Measurements from ENCODE around the gene OR5K3. TPM values are rescaled to one million over a fixed set of nuclear protein-coding genes. Genes with fewer than 3 reads are reported as not detected.
"Not testable (repeated sequence)": the region's sequence is repeated elsewhere in the genome, so short reads cannot be mapped to it uniquely, and the experiment has no call there.

The OR5K3 gene
- total RNA-seq, 2 experiments from 2014 or later = not detected

DNA sequence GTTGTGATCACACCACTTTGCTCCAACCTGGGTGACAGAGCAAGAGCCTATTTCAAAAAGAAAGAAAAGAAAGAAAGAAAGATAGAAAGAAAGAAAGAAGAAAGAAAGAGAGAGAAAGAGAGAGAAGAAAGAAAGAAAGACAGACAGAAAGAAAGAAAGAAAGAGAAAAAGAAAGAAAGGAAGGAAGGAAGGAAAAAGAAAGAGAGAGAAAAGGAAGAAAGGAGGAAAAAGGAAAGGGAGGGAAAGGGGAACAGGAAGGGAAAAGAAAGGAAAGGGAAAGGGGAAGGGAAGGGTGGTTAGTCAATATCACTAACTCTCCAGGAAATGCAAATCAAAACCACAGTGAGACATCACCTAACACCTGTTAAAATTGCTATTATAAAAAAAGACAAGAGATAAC is 18.6 kb upstream of the OR5K3 start:
- H3K27me3 Mint-ChIP-seq = peaks cover 1% of the 10 kb centered on the region
- no peak overlapping the region for H3K4me3 Mint-ChIP-seq
- DNase-seq = no peak
- no peaks in the 10 kb centered on the region for H3K36me3 Mint-ChIP-seq (ENCODE audit: low read depth)
- intact Hi-C loops (cut with DNase I, micrococcal nuclease) = no loop called here
- no peak for ATAC-seq
- H3K9me3 Mint-ChIP-seq (ENCODE audit: low read depth) = no peaks in the 10 kb centered on the region
- H3K4me1 Mint-ChIP-seq = peaks cover 2% of the 10 kb centered on the region
- H3K27ac Mint-ChIP-seq = no peak overlapping the region
- CTCF ChIA-PET = no interaction called here
- POLR2A ChIA-PET = no interaction called here

DNA sequence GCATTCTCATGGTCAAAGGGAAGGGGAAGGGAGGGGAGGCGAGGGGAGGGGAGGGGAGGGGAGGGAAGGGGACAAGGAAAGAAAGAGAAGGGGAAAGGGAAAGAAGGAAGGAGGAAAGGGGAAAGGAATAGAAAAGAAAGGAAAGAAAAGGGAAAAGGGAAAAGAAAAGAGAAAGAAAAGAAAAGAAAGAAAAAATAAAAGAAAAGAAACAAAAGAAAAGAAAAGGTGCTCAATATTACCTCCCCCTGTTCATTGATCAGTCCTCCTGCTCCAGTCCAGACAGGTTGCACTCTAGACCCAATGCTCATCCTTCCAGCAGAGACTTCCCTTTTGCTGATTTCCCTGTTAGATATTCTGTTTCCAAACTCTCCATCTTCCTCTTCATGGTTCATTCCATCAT is 18.0 kb upstream of the OR5K3 start:
- peaks cover 2% of the 10 kb centered on the region for H3K4me1 Mint-ChIP-seq
- intact Hi-C loops (cut with DNase I, micrococcal nuclease) = no loop called here
- H3K4me3 Mint-ChIP-seq = no peak overlapping the region
- no peak overlapping the region for H3K27ac Mint-ChIP-seq
- H3K36me3 Mint-ChIP-seq (ENCODE audit: low read depth) = no peaks in the 10 kb centered on the region
- ATAC-seq = no peak
- no peak for DNase-seq
- CTCF ChIA-PET = interaction anchor here (0.7 kb wide), 1 partner anchor 393 kb away, joined by 4 read pairs; no protein-coding TSS in a partner anchor
- POLR2A ChIA-PET = no interaction called here
- peaks cover 1% of the 10 kb centered on the region for H3K27me3 Mint-ChIP-seq
- H3K9me3 Mint-ChIP-seq (ENCODE audit: low read depth) = no peaks in the 10 kb centered on the region

DNA sequence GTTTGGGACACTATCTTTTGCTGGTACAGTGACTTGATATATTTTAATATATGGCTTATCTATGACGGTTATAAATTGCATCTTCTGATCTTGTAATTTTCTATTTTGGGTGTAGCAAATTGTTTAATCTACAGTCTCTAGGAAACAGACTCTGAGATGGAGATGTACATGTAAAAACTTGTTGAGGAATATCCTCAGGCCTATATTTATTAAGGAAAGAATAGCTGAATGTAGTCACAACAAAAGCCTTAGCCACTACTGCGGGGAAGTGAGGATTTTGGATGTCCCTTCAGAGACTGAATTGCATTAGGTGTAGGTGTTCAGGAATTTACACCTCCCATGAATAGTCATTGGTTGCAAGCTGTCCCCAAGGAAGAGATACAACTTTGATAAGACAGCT is 13.8 kb upstream of the OR5K3 start:
- Mint-ChIP-seq H3K4me1 (peaks cover 2% of the 10 kb centered on the region), H3K4me3 (no peak overlapping the region), H3K27ac (no peak overlapping the region), H3K36me3 (ENCODE audit: low read depth) (no peaks in the 10 kb centered on the region), H3K9me3 (ENCODE audit: low read depth) (no peaks in the 10 kb centered on the region), H3K27me3 (no peaks in the 10 kb centered on the region)
- DNase-seq = no peak
- ATAC-seq = no peak
- intact Hi-C loops (cut with DNase I, micrococcal nuclease) = no loop called here
- CTCF ChIA-PET = interaction anchor here (1.3 kb wide), 2 partner anchors 12 to 226 kb away, joined by 3 to 4 read pairs; no protein-coding TSS in a partner anchor
- POLR2A ChIA-PET = no interaction called here

DNA sequence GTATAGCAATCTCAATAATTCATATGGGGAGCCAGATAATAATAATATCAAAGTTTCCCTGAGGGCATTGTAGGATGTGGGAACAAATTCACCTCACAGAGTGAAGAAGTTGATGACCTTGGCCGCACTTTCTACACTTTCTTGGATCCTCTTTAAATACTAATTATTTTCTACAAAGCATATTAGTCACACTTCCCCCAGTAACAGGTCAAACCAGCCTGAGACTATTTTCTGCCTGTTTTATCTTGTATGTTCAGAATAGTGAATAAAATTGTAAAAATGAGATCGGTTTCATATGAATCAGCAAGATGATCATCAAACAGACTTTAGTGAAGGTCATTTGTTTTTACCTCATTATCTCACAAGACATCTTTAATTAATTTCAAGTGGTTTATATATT is 2.3 kb upstream of the OR5K3 start:
- no peak for ATAC-seq
- DNase-seq = no peak
- POLR2A ChIA-PET = no interaction called here
- no peak overlapping the region for H3K4me3 Mint-ChIP-seq
- CTCF ChIA-PET = interaction anchor here (0.6 to 1.1 kb wide), 2 partner anchors 12 to 43 kb away, joined by 3 read pairs; no protein-coding TSS in a partner anchor
- no peak overlapping the region for H3K27ac Mint-ChIP-seq
- intact Hi-C loops (cut with DNase I, micrococcal nuclease) = no loop called here
- peaks cover 25% of the 10 kb centered on the region for H3K27me3 Mint-ChIP-seq
- no peaks in the 10 kb centered on the region for H3K9me3 Mint-ChIP-seq (ENCODE audit: low read depth)
- no peaks in the 10 kb centered on the region for H3K4me1 Mint-ChIP-seq
- no peaks in the 10 kb centered on the region for H3K36me3 Mint-ChIP-seq (ENCODE audit: low read depth)

DNA sequence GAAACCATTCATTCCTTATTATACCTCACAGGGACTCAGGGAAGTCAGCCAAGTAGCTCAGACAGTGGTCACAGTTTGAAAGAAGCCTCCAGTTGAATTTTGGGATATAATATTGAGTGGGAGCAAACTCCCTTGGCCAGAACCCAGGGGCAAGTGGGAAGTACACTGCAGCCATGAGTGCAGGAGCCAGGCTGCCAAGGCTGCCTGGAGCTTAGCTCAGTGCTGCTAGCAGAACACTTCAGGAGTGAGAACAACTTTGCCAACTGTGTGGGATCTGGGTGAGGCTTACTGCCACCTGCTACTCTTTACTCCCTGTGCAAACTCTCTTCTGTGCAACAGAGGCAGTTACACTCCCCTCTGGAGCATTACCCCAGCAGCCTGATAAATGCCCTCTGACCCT is 4.6 kb downstream of the OR5K3 start:
- ChIA-PET CTCF (no interaction called here), POLR2A (no interaction called here)
- Mint-ChIP-seq H3K36me3 (ENCODE audit: low read depth) (no peaks in the 10 kb centered on the region), H3K27me3 (peaks cover 9% of the 10 kb centered on the region), H3K9me3 (ENCODE audit: low read depth) (peaks cover 12% of the 10 kb centered on the region), H3K4me1 (no peaks in the 10 kb centered on the region), H3K4me3 (no peak overlapping the region), H3K27ac (no peak overlapping the region)
- ATAC-seq (no peak), DNase-seq (no peak)
- intact Hi-C loops (cut with DNase I, micrococcal nuclease) = no loop called here

DNA sequence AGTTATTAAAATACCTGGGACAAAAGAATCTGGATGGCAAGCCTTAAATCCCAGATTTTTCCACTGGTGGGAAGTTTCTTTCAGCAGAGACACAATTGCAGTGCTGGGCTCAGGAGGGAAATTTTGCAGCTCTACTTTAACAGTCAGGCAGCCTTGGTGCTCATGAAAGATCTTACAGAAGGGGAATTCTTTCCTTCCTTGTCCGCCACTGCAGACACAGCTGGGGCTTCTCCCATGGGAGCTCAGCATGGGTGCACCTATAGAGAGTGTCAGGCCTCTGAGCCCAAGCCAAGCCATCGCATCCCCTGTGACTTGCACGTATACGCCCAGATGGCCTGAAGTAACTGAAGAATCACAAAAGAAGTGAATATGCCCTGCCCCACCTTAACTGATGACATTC is 6.0 kb downstream of the OR5K3 start:
- H3K4me3 Mint-ChIP-seq; H3K27me3 Mint-ChIP-seq; CTCF ChIA-PET; intact Hi-C loops (cut with DNase I, micrococcal nuclease); H3K27ac Mint-ChIP-seq; DNase-seq; H3K4me1 Mint-ChIP-seq; ATAC-seq; H3K36me3 Mint-ChIP-seq (ENCODE audit: low read depth); POLR2A ChIA-PET: not testable (repeated sequence)
- peaks cover 12% of the 10 kb centered on the region for H3K9me3 Mint-ChIP-seq (ENCODE audit: low read depth)

DNA sequence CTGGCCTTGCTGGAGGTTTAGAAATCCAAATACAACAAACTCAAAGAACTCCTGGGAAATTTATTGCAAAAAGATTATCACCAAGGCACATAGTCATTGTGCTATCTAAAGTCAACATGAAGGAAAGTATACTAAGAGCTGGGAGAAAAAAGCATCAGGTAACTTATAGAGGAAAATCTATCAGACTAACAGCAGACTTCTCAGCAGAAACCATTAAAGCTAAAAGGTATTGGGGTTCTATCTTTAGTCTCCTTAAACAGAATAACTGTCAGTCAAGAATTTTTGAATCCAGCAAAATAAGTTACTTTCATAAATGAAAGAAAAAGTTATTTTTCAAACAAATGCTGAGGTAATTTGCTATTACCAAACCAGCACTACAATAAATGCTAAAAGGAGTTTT is 8.0 kb downstream of the OR5K3 start:
- Mint-ChIP-seq H3K4me3 (no peak overlapping the region), H3K9me3 (ENCODE audit: low read depth) (peaks cover 26% of the 10 kb centered on the region), H3K4me1 (no peaks in the 10 kb centered on the region), H3K27ac (no peak overlapping the region), H3K27me3 (peaks cover 7% of the 10 kb centered on the region), H3K36me3 (ENCODE audit: low read depth) (no peaks in the 10 kb centered on the region)
- CTCF ChIA-PET = no interaction called here
- ATAC-seq = no peak
- intact Hi-C loops (cut with DNase I, micrococcal nuclease) = no loop called here
- no peak for DNase-seq
- POLR2A ChIA-PET = no interaction called here

DNA sequence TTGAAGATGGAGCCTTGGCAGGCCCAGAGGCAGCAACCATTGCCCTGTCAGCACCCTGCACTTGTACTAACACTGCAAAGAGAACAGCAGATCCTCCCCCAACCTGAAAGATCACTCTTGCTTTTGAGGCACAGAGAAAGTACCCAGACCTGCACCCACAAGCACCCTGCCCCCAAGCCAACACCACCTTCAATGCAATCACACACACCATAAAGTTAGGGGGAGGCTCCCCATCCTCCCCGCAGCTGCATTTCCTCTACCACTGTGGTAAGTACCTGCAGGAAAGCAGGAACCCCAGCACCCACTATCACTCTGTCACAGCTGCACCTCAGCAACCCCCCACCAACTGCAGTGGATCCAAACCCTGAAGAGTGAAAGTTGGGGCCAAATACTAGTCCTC is 12.0 kb downstream of the OR5K3 start:
- ChIA-PET POLR2A (no interaction called here), CTCF (no interaction called here)
- Mint-ChIP-seq H3K27ac (no peak overlapping the region), H3K4me1 (no peaks in the 10 kb centered on the region), H3K27me3 (peaks cover 3% of the 10 kb centered on the region), H3K4me3 (no peak overlapping the region), H3K36me3 (ENCODE audit: low read depth) (no peaks in the 10 kb centered on the region), H3K9me3 (ENCODE audit: low read depth) (peaks cover 41% of the 10 kb centered on the region)
- DNase-seq (no peak), ATAC-seq (no peak)
- intact Hi-C loops (cut with DNase I, micrococcal nuclease) = no loop called here

DNA sequence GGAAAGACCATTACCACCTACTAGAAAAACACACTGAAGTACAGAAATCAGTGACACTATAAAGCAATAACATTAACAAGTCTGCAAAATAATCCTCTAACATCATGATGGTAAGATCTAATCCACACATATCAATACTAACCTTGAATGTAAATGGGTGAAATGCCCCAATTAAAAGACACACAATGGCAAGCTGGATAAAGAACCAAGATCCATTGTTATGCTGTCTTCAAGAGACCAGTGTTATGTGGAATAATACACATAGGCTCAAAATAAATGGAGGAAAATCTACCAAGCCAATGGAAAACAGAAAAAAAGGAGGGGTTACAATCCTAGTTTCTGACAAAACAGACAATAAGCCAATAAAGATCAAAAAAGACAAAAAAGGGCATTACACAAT is 13.5 kb downstream of the OR5K3 start:
- CTCF ChIA-PET = no interaction called here
- Mint-ChIP-seq H3K4me3 (no peak overlapping the region), H3K4me1 (no peaks in the 10 kb centered on the region), H3K36me3 (ENCODE audit: low read depth) (no peaks in the 10 kb centered on the region), H3K27me3 (peaks cover 3% of the 10 kb centered on the region), H3K27ac (no peak overlapping the region), H3K9me3 (ENCODE audit: low read depth) (peaks cover 36% of the 10 kb centered on the region)
- POLR2A ChIA-PET = no interaction called here
- ATAC-seq (no peak), DNase-seq (no peak)
- intact Hi-C loops (cut with DNase I, micrococcal nuclease) = no loop called here

DNA sequence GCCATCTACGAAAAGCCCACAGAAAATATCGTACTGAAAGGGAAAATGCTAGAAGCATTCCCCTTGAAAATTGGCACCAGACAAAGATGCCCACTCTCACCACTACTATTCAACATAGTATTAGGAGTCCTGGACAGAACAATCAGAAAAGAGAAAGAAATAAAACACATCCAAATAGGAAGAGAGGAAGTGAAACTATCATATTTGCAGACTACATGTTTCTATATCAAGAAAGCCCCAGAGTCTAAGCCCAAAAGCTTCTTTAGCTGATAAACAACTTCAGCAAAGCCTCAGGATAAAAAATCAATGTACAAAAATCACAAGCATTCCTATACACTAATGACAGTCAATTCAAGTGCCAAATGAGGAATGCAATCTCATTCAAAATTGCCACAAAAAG is 15.6 kb downstream of the OR5K3 start:
- ATAC-seq = no peak
- H3K4me3 Mint-ChIP-seq = no peak overlapping the region
- H3K9me3 Mint-ChIP-seq (ENCODE audit: low read depth) = peaks cover 35% of the 10 kb centered on the region
- H3K27me3 Mint-ChIP-seq = no peaks in the 10 kb centered on the region
- H3K4me1 Mint-ChIP-seq = no peaks in the 10 kb centered on the region
- DNase-seq = no peak
- POLR2A ChIA-PET = no interaction called here
- intact Hi-C loops (cut with DNase I, micrococcal nuclease) = no loop called here
- no peaks in the 10 kb centered on the region for H3K36me3 Mint-ChIP-seq (ENCODE audit: low read depth)
- no peak overlapping the region for H3K27ac Mint-ChIP-seq
- CTCF ChIA-PET = interaction anchor here (0.8 kb wide), 1 partner anchor 8 kb away, joined by 3 read pairs; no protein-coding TSS in a partner anchor

DNA sequence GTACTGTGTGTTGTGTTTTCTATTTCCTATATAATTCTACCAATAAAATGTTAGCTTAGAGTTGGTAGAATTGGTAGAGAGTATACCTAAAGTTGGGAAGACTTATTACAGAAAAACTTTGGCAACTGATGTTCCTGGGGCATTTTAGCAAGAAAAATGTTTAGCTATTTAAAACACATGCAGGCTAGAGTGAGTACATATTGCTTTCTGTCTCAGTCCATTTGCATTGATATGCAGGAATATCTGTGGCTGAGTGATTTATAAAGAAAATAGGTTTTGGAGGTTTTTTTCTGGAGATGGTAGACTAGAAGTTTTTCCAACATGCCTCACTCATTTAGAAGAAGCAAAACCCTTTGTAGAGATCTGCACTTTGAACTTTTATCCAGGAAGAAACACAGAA is 42.1 kb downstream of the OR5K3 start:
- DNase-seq (no peak), ATAC-seq (no peak)
- Mint-ChIP-seq H3K4me3 (no peak overlapping the region), H3K4me1 (no peaks in the 10 kb centered on the region), H3K36me3 (ENCODE audit: low read depth) (no peaks in the 10 kb centered on the region), H3K9me3 (ENCODE audit: low read depth) (peaks cover 25% of the 10 kb centered on the region), H3K27me3 (no peaks in the 10 kb centered on the region), H3K27ac (no peak overlapping the region)
- POLR2A ChIA-PET = no interaction called here
- intact Hi-C loops (cut with DNase I, micrococcal nuclease) = no loop called here
- CTCF ChIA-PET = interaction anchor here (0.6 kb wide), 1 partner anchor 172 kb away, joined by 3 read pairs; no protein-coding TSS in a partner anchor

DNA sequence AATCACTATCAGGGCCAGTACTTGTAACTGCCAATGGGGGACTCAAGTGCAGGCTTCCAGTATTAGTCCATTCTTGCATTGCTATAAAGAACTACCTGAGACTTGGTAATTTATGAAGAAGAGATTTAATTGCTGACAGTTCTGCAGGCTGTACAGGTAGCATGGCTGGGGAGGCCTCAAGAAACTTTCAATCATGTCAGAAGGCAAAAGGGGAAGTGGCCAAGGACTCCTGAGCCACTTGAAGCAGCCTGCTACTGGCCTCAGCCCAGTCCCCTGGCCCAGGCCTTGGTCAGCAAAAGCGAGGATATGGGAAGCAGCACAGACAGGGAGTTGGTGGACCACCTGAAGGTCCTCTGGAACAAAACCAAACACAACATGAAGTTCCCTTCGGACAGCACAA is 43.3 kb downstream of the OR5K3 start:
- POLR2A ChIA-PET = no interaction called here
- Mint-ChIP-seq H3K27ac (no peak overlapping the region), H3K4me1 (no peaks in the 10 kb centered on the region), H3K36me3 (ENCODE audit: low read depth) (no peaks in the 10 kb centered on the region), H3K27me3 (no peaks in the 10 kb centered on the region), H3K4me3 (no peak overlapping the region), H3K9me3 (ENCODE audit: low read depth) (peaks cover 20% of the 10 kb centered on the region)
- DNase-seq (no peak), ATAC-seq (no peak)
- intact Hi-C loops (cut with DNase I, micrococcal nuclease) = no loop called here
- CTCF ChIA-PET = interaction anchor here (1.1 kb wide), 1 partner anchor 60 kb away, joined by 3 read pairs; no protein-coding TSS in a partner anchor

DNA sequence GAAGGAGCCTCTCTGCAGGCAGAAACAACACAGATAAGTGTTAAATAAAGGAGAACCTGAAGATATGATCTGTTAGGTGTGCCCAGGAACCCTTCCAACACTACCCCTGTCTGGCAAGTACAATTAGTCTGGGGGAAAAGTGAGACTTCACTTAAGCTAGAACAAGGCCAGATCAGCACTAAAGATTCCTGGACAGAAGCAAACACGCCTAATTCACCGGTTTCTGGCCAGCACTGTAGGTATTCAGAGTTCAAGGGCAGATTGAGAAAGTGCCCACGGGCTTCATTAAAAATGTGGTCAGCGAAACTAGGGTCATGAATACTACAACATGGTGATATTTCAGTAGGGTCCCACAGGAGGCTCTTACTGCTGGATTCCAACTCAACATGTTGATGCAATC is 43.9 kb downstream of the OR5K3 start:
- Mint-ChIP-seq H3K27me3 (no peaks in the 10 kb centered on the region), H3K36me3 (ENCODE audit: low read depth) (no peaks in the 10 kb centered on the region), H3K4me3 (no peak overlapping the region), H3K4me1 (no peaks in the 10 kb centered on the region), H3K9me3 (ENCODE audit: low read depth) (peaks cover 15% of the 10 kb centered on the region), H3K27ac (no peak overlapping the region)
- ChIA-PET POLR2A (no interaction called here), CTCF (no interaction called here)
- DNase-seq (no peak), ATAC-seq (no peak)
- intact Hi-C loops (cut with DNase I, micrococcal nuclease) = no loop called here
